HG02610 (cell line): ENCODE measurements around the gene CCT7.
"Not testable (repeated sequence)": the region's sequence is repeated elsewhere in the genome, so short reads cannot be mapped to it uniquely, and the experiment has no call there.

ENCODE experiments used
- ATAC-seq: cut with Tn5 transposase; IDR thresholded peaks from one replicate; pipeline ENCODE4 v1.9.1; 2021; ENCODE audit warnings: mild to moderate bottlenecking, moderate library complexity; ENCODE audit not compliant: unreplicated experiment

Gene CCT7

GRCh38 chr2:73254343-73255006 is 20.4 kb downstream of the CCT7 start:
- ATAC-seq = no peak

- ATAC-seq = no peak
These were observed 21.0 kb downstream of the CCT7 start for GRCh38 chr2:73255007-73255644.

- ATAC-seq = no peak
These were observed 22.0 kb downstream of the CCT7 start for GRCh38 chr2:73255907-73256617.

- ATAC-seq = no peak
These were observed 22.5 kb downstream of the CCT7 start for GRCh38 chr2:73256618-73256922.

GRCh38 chr2:73257021-73257420 is 22.9 kb downstream of the CCT7 start:
- ATAC-seq = no peak

GRCh38 chr2:73257425-73258125 is 23.5 kb downstream of the CCT7 start:
- ATAC-seq = no peak

GRCh38 chr2:73258186-73258912 is 24.2 kb downstream of the CCT7 start:
- ATAC-seq = no peak

DNA sequence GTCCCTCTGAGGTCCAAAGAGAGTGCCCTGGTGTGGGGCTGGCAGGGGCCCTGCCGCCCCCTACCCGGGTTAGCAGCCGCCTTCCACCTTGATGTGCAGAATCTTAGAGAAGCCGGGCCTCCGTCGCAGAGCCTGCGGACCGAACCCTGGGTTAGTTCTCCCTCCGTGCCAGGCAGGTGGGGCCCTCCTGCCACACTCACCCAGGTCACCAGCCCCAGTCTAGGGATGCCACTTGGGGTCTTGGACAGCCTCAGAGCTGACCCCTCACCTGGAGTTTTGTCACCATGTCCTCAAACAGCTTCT is 24.8 kb downstream of the CCT7 start:
- no peak for ATAC-seq

GRCh38 chr2:73259276-73259675 is 25.2 kb downstream of the CCT7 start:
- no peak for ATAC-seq

DNA sequence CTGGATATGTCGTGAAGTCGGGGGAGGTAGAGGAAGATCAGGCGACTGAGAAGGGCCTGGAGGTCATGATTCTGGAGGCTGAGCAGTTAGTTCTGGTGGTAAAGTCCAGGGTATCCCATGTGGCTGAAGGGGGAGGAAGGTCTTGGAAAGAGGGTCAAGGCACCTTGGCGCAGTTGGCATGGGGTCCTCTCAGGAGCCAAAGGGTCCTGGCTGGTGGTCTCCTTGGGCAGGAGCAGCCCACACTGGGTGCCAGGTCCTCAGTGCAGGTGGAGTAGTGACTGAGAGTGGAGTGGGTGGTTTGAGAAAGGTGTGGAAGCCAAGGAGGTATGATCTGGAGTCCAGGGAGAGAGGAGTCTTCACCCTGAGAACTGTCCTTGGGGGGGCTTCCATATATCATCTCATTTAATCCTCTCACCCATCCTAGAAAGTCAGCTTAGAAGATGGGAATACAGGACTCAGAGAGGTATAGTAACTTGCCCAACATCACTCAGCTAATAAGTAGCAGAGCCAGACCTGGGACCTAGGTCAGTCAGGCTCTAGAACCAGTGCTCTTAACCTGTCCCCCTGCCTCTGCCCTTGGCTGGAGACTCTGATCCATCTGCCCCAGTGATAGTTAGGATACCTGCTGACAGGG is 25.7 kb downstream of the CCT7 start:
- ATAC-seq = no peak

DNA sequence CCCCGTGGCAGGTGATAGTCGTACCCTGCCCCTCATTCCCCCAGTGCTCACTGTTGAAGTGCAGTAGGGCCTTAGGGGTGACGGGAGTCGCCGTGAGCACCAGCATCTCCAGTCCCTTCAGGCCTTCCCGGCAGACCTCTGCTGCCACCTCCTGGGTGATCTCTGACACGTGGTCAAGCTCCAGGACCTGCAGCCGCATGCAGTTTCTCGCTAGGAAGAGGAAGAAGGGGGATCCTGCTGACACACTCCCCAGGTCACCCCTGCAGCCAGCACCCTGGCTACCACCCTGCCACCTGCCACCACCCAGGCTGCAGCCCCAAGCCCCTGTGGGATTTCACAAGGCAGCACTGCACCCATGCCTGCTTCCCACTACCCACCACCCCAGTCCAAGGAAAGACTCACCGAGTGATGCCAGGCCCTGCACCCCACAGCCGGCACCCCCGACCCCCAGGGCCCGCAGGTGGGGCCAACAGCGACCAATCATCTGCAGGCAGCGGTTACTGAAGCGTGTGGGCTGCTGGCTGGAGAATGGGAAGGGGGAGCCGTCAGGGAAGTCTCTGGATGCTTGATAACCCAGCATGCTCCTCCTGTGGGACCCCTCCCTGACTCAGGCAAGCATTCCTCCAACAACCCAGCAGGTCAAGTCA is 26.4 kb downstream of the CCT7 start:
- no peak for ATAC-seq

- ATAC-seq = no peak
These were observed 28.1 kb downstream of the CCT7 start for GRCh38 chr2:73262108-73262651.

GRCh38 chr2:73262691-73263429 is 28.8 kb downstream of the CCT7 start:
- not testable (repeated sequence) for ATAC-seq

DNA sequence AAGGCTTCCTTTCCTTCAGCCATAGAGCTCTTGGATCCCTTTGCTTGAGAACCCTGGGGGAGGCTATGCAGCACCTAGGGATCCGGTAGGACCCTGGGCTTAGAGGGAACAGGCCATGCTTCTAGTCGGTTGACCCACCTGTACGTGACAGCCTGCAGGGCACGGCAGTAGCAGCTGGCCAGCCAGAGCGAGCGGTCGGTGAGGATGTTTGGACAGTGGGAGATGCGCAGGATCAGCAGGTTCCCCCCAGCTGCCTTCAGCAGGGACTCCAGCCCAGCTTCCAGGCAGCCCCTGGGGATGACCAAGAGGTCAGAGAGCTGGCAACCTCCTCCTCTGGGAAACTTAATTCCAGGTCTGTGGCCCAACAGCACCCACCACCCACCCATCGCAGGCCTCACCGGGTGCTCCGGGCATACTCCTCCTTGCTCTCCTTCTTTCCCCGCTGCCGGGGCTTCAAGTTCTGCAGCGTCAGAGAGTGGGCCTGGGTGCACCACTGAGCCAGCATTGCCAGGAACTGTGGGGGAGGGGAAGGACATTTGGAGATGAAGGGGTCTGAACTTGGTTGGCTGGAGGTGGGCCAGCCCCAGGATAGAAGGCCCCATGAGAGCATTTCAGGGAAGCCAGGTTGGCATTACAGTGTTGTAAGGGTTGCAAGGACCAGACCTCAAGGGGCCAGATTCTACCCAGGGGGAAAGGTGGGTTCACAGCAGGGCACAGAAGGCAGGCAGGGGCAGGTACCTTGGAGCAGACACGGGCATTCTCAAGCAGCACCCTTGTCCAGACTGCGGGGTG is 29.6 kb downstream of the CCT7 start:
- no peak for ATAC-seq

- no peak for ATAC-seq
These were observed 30.2 kb downstream of the CCT7 start for GRCh38 chr2:73264332-73264606.

- no peak for ATAC-seq
These were observed 30.7 kb downstream of the CCT7 start for GRCh38 chr2:73264783-73265182.

GRCh38 chr2:73265298-73266060 is 31.4 kb downstream of the CCT7 start:
- no peak for ATAC-seq
